HepG2 (cell line): ENCODE measurements around the gene USP5. TPM values are rescaled to one million over a fixed set of nuclear protein-coding genes. Genes with fewer than 3 reads are reported as not detected.

Experiments
- ATAC-seq: fragments of 200-7000 bp; cut with Tn5 transposase; 3 replicates; pipeline ENCODE4 v1.9.1; 2020; ENCODE audit warnings: mild to moderate bottlenecking, moderate library complexity
- BruUV-seq: library from RNA; stranded (reverse); fragments of 400-500 nt; replicated peaks from 2 replicates; lab custom pipeline; 2021; lab: Mats Ljungman, UMichigan
- CTCF ChIA-PET: fragments of 300-600 bp; formaldehyde crosslinking; extraction: SDS; loops from one replicate; lab custom pipeline; 2021; ENCODE audit warnings: low total read pairs, inconsistent platforms, low intra/inter-chr PET ratio; lab: Yijun Ruan, JAX
- POLR2A ChIA-PET: fragments of 350-600 bp; sonication (Branson Sonifier 250); formaldehyde crosslinking; loops from one replicate; lab custom pipeline; 2020; ENCODE audit warnings: antibody characterized with exemption, inconsistent platforms; lab: Yijun Ruan, JAX
- DNase-seq: peaks from one replicate; pipeline ENCODE4 v3.0.0-alpha.2; 2015; ENCODE audit warnings: low spot score
- FAIRE-seq: peaks from 3 replicates; lab custom pipeline; 2011; peaks lifted over from hg19 to GRCh38; lab: Jason Lieb, UNC
- H2AFZ ChIP-seq: one replicate; pipeline ENCODE4 v1.6.1; 2011; ENCODE audit warnings: low read length, inconsistent platforms
- H3K27ac ChIP-seq: fragments of 300-600 bp; 3 replicates; pipeline ENCODE4 v1.8.0; 2011; ENCODE audit warnings: mixed run types, mild to moderate bottlenecking, mixed read lengths, low read length, inconsistent platforms; ENCODE audit not compliant: insufficient read depth; ENCODE audit errors: extremely low read length
- H3K27me3 ChIP-seq, 2 experiments: fragments of 200-600 bp in 1 of 2; 2 replicates in 1 of 2; 3 replicates in 1 of 2; pipeline versions ENCODE4 v1.6.0 to v1.8.0; 2011; ENCODE audit warnings: low read length in 2 of 2, mild to moderate bottlenecking in 2 of 2, moderate library complexity in 2 of 2, inconsistent platforms in 1 of 2; ENCODE audit not compliant: insufficient read depth in 2 of 2, control insufficient read depth in 1 of 2
- H3K36me3 ChIP-seq, 2 experiments: fragments of 200-600 bp in 1 of 2; replicated peaks in 1 of 2; 2 replicates in 1 of 2; 3 replicates in 1 of 2; pipeline versions ENCODE4 v1.5.1 to v1.8.0; 2011; ENCODE audit warnings: low read length in 2 of 2, inconsistent platforms in 1 of 2; ENCODE audit not compliant: insufficient read depth in 2 of 2, control insufficient read depth in 1 of 2
- H3K4me1 ChIP-seq: 2 replicates; pipeline ENCODE4 v1.5.1; 2012; ENCODE audit warnings: low read length, inconsistent platforms; ENCODE audit not compliant: insufficient read depth
- H3K4me2 ChIP-seq: 2 replicates; pipeline ENCODE4 v1.6.0; 2011; ENCODE audit warnings: low read depth, low read length, inconsistent platforms
- H3K4me3 ChIP-seq, 3 experiments: fragments of 200-600 bp in 1 of 3; sonication (generic), shearing (Covaris generic) in 1 of 3; replicated peaks in 1 of 3; 2 replicates each; pipeline ENCODE4 v1.5.1; 2011 to 2016; ENCODE audit warnings: low read length in 3 of 3, inconsistent platforms in 2 of 3, low read depth in 2 of 3, mild to moderate bottlenecking in 2 of 3, control low read depth in 1 of 3, mixed read lengths in 1 of 3; ENCODE audit not compliant: insufficient read depth in 1 of 3
- H3K79me2 ChIP-seq: one replicate; pipeline ENCODE4 v1.6.1; 2011; ENCODE audit warnings: low read length, inconsistent platforms; ENCODE audit not compliant: insufficient read depth
- H3K9ac ChIP-seq: 2 replicates; pipeline ENCODE4 v1.6.0; 2011; ENCODE audit warnings: mild to moderate bottlenecking, low read depth, low read length, inconsistent platforms; ENCODE audit not compliant: insufficient read depth
- H3K9me3 ChIP-seq: 2 replicates; pipeline ENCODE4 v1.5.1; 2012; ENCODE audit warnings: mild to moderate bottlenecking, low read length
- H4K20me1 ChIP-seq: 2 replicates; pipeline ENCODE4 v1.6.0; 2011; ENCODE audit warnings: inconsistent platforms, mild to moderate bottlenecking, low read length, moderate library complexity; ENCODE audit not compliant: insufficient read depth
- AGO2 ChIP-seq: fragments of 200-400 bp; formaldehyde crosslinking; optimal IDR thresholded peaks from 2 replicates; pipeline ENCODE3; 2017; ENCODE audit warnings: mild to moderate bottlenecking, low read depth, low read length, moderate library complexity
- DMTF1 ChIP-seq: sonication (generic); formaldehyde crosslinking; IDR thresholded peaks from 2 replicates; pipeline ENCODE4 v1.4.0; 2020; ENCODE audit warnings: mild to moderate bottlenecking, missing genetic modification reagents
- HOXD1 ChIP-seq: sonication (generic); formaldehyde crosslinking; IDR thresholded peaks from 2 replicates; pipeline ENCODE4 v1.5.0; 2020; ENCODE audit warnings: missing genetic modification reagents
- KDM6A ChIP-seq: IDR thresholded peaks from 2 replicates; pipeline ENCODE4 v1.6.1; 2016; ENCODE audit warnings: low read depth
- MYNN ChIP-seq: sonication (generic); formaldehyde crosslinking; IDR thresholded peaks from 2 replicates; pipeline ENCODE4 v1.4.0; 2020; ENCODE audit warnings: mild to moderate bottlenecking, low read depth, missing genetic modification reagents
- NRL ChIP-seq: sonication (generic); formaldehyde crosslinking; IDR thresholded peaks from 2 replicates; pipeline ENCODE4 v1.5.0; 2020; ENCODE audit warnings: missing genetic modification reagents, mild to moderate bottlenecking, moderate library complexity, borderline replicate concordance
- PBX3 ChIP-seq: sonication (generic); formaldehyde crosslinking; IDR thresholded peaks from 2 replicates; pipeline ENCODE4 v1.8.1; 2023; ENCODE audit warnings: missing genetic modification reagents, inconsistent platforms, borderline replicate concordance
- STAG1 ChIP-seq: sonication (generic); formaldehyde crosslinking; IDR thresholded peaks from 2 replicates; pipeline ENCODE4 v1.4.0; 2020; ENCODE audit warnings: missing genetic modification reagents
- TARDBP ChIP-seq: sonication (generic); formaldehyde crosslinking; IDR thresholded peaks from 2 replicates; pipeline ENCODE4 v1.8.0; 2022; ENCODE audit warnings: mild to moderate bottlenecking, missing genetic modification reagents
- ZNF263 ChIP-seq: sonication (generic); formaldehyde crosslinking; IDR thresholded peaks from 2 replicates; pipeline ENCODE4 v1.4.0; 2020; ENCODE audit warnings: missing genetic modification reagents
- ZNF83 ChIP-seq: sonication (generic); formaldehyde crosslinking; IDR thresholded peaks from 2 replicates; pipeline ENCODE4 v1.4.0; 2020; ENCODE audit warnings: missing genetic modification reagents, mild to moderate bottlenecking, borderline replicate concordance
- ZSCAN22 ChIP-seq: sonication (generic); formaldehyde crosslinking; IDR thresholded peaks from 2 replicates; pipeline ENCODE4 v1.4.0; 2020; ENCODE audit warnings: mild to moderate bottlenecking, missing genetic modification reagents
- WGBS: methylation state at CpG from one replicate; pipeline ENCODE4 v1.1.6; 2017; ENCODE audit warnings: low lambda C conversion rate; 5-methylcytosine and 5-hydroxymethylcytosine counted together
- in situ Hi-C: cut with HindIII; loops from 2 replicates; pipeline ENCODE4 v1.10.0; 2017; ENCODE audit warnings: low pct_unique_long_range_greater_than_20kb; ENCODE audit not compliant: extremely low pct_ligation_motif_present
- intact Hi-C: fragments of 100-400 bp; cut with micrococcal nuclease; formaldehyde crosslinking; loops from one replicate; pipeline ENCODE4 v1.10.0; 2022; ENCODE audit not compliant: unreplicated experiment
- polyA plus RNA-seq, 8 experiments: library from polyadenylated mRNA; depleted of rRNA in 3 of 8; stranded (reverse) in 7 of 8; unstranded in 1 of 8; fragments of >200 nt; fragmentation: Illumina TruSeq in 4 of 8; extraction: Trizol in 4 of 8; gene quantifications; 2 replicates each; pipeline versions ENCODE4 v1.2.1 to v1.2.3, GENCODE V29; 2011 to 2016; ENCODE audit warnings: low read depth in 4 of 8, missing spikeins in 1 of 8, mixed read lengths in 1 of 8; ENCODE audit not compliant: insufficient read depth in 1 of 8
- total RNA-seq, 5 experiments: library from RNA; depleted of rRNA; stranded (reverse); fragments of >200 nt; fragmentation: Illumina TruSeq; extraction: Trizol; gene quantifications; 2 replicates each; pipeline ENCODE4 v1.2.3, GENCODE V29; 2016; ENCODE audit warnings: low read depth in 1 of 5

USP5 gene
- total and polyA plus RNA-seq, 2 of the 13 experiments (the other 11 are each of a cell fraction or from before 2014, with no cell fraction given), result 39.6 to 56.0 TPM

- TF ChIP-seq MYNN (CRISPR knock-in tag), result no peak
Measured at GRCh38 chr12:6840330-6840729, 11.6 kb upstream of the USP5 start (continued).

- no peak within 1 kb of the TSS for H3K9ac ChIP-seq
- POLR2A ChIA-PET, result interaction anchor here (2.7 kb wide), 1 partner anchor 11 kb away, joined by 17 read pairs; the partner anchor contains the start of genes CDCA3 and USP5
- H4K20me1 ChIP-seq, result no peaks in the 10 kb centered on the region
- 91% methylated on average over 21 of the region's 24 CpGs for WGBS
- H3K79me2 ChIP-seq, result no peaks in the 10 kb centered on the region
- no TSS peak for BruUV-seq
- no peak within 1 kb of the TSS for H3K4me2 ChIP-seq
- H3K36me3 ChIP-seq, result peaks cover 13 to 27% of the 10 kb centered on the region in 2 experiments; a peak in 4 of 5 replicates
- ATAC-seq, result no peak
- H3K27ac ChIP-seq, result no peak within 1 kb of the TSS
- intact Hi-C loops (no loop called here), in situ Hi-C loops (no loop called here)
- H3K27me3 ChIP-seq, result no peaks in the 10 kb centered on the region
- H2AFZ ChIP-seq, result no peak within 1 kb of the TSS
- DNase-seq, result no peak
- H3K4me1 ChIP-seq, result no peaks in the 10 kb centered on the region
- H3K4me3 ChIP-seq, result no peak within 1 kb of the TSS
- TF ChIP-seq AGO2, result peak; percentile 60
- TF ChIP-seq HOXD1 (CRISPR knock-in tag), result no peak
- no peak for FAIRE-seq
- no peaks in the 10 kb centered on the region for H3K9me3 ChIP-seq
- CTCF ChIA-PET, result no interaction called here
Measured at GRCh38 chr12:6840761-6841515, 11.0 kb upstream of the USP5 start, which contains the start of gene GNB3. Gene GNB3 (plus strand): TSS chr12:6840925. CDS start chr12:6841288, 363 bp downstream.

GRCh38 chr12:6842075-6842474, 9.9 kb upstream of the USP5 start:
- in situ Hi-C loops, result no loop called here
- H3K79me2 ChIP-seq, result no peaks in the 10 kb centered on the region
- H2AFZ ChIP-seq, result no peak overlapping the region
- FAIRE-seq (no peak), DNase-seq (no peak), ATAC-seq (no peak)
- H3K4me2 ChIP-seq, result no peak overlapping the region
- no TSS peak for BruUV-seq
- peaks cover 15 to 25% of the 10 kb centered on the region in 2 experiments; a peak in 4 of 5 replicates for H3K36me3 ChIP-seq
- no peaks in the 10 kb centered on the region for H3K27me3 ChIP-seq
- no peaks in the 10 kb centered on the region for H4K20me1 ChIP-seq
- H3K4me3 ChIP-seq, result no peak overlapping the region
- 91% methylated on average over 4 of the region's 4 CpGs for WGBS
- no peak overlapping the region for H3K9ac ChIP-seq
- CTCF ChIA-PET, result no interaction called here
- no peak overlapping the region for H3K27ac ChIP-seq
- POLR2A ChIA-PET, result no interaction called here
- no peaks in the 10 kb centered on the region for H3K9me3 ChIP-seq
- H3K4me1 ChIP-seq, result no peaks in the 10 kb centered on the region
- intact Hi-C loops, result no loop called here
- TF ChIP-seq ZNF263 (CRISPR knock-in tag) (no peak), PBX3 (no peak), STAG1 (CRISPR knock-in tag) (no peak), DMTF1 (CRISPR knock-in tag) (no peak), NRL (CRISPR knock-in tag) (no peak), TARDBP (CRISPR knock-in tag) (no peak), ZNF83 (CRISPR knock-in tag) (no peak), MYNN (CRISPR knock-in tag) (no peak), KDM6A (CRISPR knock-in tag) (no peak), ZSCAN22 (CRISPR knock-in tag) (no peak)
